GM21528 (cell line): ENCODE data around the gene SCARB2.

Experiments used
- ATAC-seq: cut with Tn5 transposase; IDR thresholded peaks from one replicate; pipeline ENCODE4 v1.9.1; 2021; ENCODE audit warnings: mild to moderate bottlenecking, moderate library complexity; ENCODE audit not compliant: unreplicated experiment, low FRiP score

SCARB2 gene

GRCh38 chr4:76160355-76160754, 53.3 kb downstream of the SCARB2 start:
- ATAC-seq, result no peak

- ATAC-seq, result no peak
These were observed 57.0 kb downstream of the SCARB2 start for GRCh38 chr4:76156635-76157034.

- ATAC-seq, result no peak
These were observed 57.6 kb downstream of the SCARB2 start for GRCh38 chr4:76155979-76156378.

- no peak for ATAC-seq
These were observed 60.3 kb downstream of the SCARB2 start for GRCh38 chr4:76153356-76153755.

- peak; percentile 99 for ATAC-seq
These were observed 65.3 kb downstream of the SCARB2 start, which contains the start of gene NUP54 for GRCh38 chr4:76148142-76148865. TSS of gene NUP54 (minus strand) at chr4:76148397. CDS start at chr4:76148374, 23 bp downstream.

GRCh38 chr4:76147454-76148141, 66.0 kb downstream of the SCARB2 start:
- ATAC-seq, result peak; percentile 25

- no peak for ATAC-seq
These were observed 69.1 kb downstream of the SCARB2 start for GRCh38 chr4:76144546-76144945.

GRCh38 chr4:76141241-76141640, 72.4 kb downstream of the SCARB2 start:
- ATAC-seq, result no peak

- ATAC-seq, result no peak
These were observed 85.9 kb downstream of the SCARB2 start for GRCh38 chr4:76127754-76128153.

GRCh38 chr4:76125816-76126215, 87.8 kb downstream of the SCARB2 start:
- ATAC-seq, result no peak

GRCh38 chr4:76120199-76120598, 93.4 kb downstream of the SCARB2 start:
- no peak for ATAC-seq

- ATAC-seq, result no peak
These were observed 96.1 kb downstream of the SCARB2 start for GRCh38 chr4:76117536-76117935.

- ATAC-seq, result no peak
These were observed 96.8 kb downstream of the SCARB2 start for GRCh38 chr4:76116821-76117220.
